Measurements from ENCODE around the gene MROH9.

The MROH9 gene

DNA sequence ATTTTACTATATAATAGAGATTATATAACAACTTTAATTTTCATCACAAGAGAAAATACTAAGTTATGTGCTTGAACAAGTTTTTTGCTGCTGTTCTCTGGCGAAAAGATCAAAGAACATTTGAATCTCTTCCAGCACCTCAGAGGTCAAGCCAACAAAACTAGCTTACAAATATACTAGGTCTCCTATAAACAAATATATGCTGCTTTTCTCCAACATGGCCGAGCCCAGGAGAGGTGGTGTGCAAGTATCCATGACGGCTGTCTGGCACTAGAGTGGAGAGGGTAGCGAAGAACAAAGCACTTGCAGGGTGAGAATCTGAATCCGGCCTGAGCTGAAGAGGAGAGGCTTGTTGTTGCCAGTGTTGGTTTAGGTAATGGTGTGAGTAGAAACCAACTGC is 147.9 kb downstream of the MROH9 start:
- DNase-seq (ENCODE audit: low read depth) = no peak

DNA sequence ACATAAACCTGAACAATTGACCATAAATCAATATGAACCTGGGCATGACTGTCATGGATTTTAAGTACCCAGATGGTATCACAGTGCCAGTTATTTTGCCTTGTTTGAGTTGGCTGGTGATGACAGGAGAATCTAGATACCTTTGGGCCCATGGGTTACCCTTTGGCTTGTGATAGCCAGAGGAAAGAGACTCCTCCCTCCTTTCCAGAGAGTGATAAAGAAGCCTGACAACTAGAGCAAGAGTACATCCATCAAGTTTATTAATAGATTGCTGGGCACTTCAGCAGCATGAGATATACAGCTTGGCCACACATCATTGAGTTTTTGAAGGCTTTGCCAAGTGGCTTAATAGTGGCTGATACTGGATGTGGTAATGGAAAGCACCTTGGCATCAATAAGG is 148.8 kb downstream of the MROH9 start:
- no peak for DNase-seq (ENCODE audit: low read depth)

DNA sequence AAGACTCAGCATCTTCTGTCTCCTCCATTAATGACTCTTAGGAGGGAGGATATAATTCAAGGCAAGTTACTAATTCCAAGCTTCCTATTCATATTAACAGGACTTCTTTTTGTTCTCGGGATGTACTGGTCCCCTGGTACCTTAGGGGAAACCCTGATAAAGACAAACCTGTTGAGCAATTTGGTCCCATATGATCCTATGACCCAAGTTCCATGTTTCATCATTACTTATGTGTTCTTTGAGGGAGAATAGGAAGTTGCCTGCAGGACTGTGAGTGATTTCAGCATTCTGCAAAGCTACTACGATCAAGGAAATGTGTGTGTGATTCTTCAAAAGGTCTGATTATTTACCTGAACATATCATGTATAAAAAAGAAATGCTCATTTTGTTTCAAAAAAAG is 149.5 kb downstream of the MROH9 start:
- DNase-seq (ENCODE audit: low read depth) = no peak

DNA sequence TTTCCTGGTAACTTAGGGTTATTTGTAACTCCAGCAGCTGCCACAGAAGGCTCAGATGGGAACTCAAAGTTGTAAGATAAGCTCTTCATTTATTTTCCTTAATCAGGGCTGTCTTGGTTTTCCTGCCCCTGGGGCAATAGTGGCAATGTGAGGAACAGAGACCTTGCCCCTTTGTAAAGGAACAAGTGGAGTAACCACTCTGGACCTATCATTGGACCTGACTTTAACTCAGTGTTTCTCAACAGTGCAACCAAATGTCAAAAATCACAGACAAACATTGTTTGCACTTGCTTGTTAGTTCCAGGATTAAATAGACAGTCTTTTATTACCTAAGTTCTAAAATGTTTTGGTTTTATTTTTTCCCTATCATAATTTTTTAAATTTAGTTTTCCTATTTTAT is 152.6 kb downstream of the MROH9 start:
- DNase-seq (ENCODE audit: low read depth) = no peak

DNA sequence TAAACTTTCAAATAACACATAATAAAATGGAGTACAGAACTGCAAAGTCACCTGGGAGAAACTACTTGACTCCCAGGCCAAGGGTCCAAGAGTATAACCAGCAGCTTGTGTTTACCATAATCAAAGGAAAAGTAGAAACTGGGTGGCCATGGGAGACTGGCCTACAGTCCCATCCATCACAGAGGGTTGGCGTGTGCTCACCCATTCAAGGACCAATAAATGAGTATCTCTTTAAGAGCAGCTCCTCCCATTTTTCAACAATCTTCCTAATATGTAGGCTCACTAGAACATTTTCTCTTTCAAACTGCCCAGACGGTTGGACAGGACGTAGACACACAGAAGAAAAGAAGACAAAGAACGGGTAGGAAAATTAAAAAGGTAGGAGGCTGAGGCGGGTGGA is 155.3 kb downstream of the MROH9 start, which contains the start of gene FMO3:
TSS of gene FMO3 (plus strand) at position 302 of the 400 bp plus-strand sequence. CDS start 1,754 bp downstream, outside the sequence.
- DNase-seq (ENCODE audit: low read depth) = no peak

DNA sequence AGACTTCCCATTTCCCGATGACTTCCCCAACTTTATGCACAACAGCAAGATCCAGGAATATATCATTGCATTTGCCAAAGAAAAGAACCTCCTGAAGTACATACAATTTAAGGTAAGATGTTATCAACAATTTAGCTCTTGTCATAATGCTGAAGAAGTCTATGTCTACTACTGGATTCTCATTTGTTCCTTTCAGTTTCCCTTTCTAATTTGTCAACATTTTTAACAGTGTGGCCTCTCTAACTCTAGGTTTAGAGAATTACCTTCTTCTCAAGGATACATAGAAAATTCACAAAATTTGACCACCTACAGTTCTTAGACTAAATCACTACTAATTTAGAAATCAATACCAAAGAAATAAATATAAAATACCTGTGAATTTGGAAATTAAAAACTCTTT is 168.5 kb downstream of the MROH9 start:
- no peak for DNase-seq (ENCODE audit: low read depth)

DNA sequence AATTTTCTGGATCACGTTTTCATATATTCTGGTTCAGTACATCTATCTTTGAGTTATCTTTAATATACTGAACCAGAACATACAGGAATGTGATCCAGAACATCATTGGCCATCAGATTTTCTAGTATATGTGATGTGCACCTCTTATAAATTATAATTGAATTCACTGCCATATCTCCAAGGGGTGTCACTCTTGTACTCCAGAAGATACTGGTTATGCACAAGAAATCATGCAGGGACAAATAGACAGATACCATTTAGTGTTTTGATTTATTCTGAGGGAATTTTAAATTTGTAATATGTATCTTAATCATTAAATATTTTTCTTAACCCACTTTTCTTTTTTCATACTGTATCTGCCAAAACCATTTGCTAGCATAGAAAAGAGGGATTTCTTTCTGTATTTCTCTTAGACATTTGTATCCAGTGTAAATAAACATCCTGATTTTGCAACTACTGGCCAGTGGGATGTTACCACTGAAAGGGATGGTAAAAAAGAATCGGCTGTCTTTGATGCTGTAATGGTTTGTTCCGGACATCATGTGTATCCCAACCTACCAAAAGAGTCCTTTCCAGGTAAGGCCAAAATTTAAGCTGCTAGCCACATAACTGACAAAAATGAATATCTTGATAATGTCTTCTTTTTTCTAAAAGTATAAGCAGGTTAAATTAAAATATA is 172.1 kb downstream of the MROH9 start:
- DNase-seq (ENCODE audit: low read depth) = no peak

DNA sequence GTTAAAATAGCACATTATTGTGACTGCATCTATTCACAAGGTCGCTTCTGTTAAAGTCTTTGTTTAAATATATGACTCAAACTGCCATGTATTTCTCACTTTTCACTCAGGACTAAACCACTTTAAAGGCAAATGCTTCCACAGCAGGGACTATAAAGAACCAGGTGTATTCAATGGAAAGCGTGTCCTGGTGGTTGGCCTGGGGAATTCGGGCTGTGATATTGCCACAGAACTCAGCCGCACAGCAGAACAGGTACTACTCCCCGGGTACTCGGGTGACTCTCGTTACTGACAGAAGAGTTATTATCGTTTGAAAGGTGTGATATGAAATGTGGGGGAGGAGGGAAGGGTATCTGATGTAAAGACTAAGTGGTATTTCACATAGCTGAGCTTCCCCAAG is 172.6 kb downstream of the MROH9 start:
- DNase-seq (ENCODE audit: low read depth) = no peak

DNA sequence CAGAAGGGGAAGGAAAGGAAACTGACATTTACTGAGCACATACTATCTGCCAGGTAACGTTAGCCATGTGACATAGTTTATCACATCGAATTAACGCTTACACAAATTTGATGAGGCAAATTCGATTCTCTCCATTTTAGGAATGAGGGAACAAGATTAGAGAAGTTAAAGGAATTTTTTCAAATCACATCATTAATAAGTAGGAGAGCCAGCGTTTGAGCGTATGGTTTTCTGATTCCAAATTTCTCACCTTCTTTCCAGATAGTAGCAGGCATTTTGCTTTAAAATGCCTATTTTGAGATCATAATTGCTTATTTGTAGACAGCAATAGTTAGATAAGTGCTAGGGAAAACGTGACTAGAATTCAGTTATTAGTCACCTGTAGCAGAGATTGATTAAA is 174.6 kb downstream of the MROH9 start:
- DNase-seq (ENCODE audit: low read depth) = no peak

DNA sequence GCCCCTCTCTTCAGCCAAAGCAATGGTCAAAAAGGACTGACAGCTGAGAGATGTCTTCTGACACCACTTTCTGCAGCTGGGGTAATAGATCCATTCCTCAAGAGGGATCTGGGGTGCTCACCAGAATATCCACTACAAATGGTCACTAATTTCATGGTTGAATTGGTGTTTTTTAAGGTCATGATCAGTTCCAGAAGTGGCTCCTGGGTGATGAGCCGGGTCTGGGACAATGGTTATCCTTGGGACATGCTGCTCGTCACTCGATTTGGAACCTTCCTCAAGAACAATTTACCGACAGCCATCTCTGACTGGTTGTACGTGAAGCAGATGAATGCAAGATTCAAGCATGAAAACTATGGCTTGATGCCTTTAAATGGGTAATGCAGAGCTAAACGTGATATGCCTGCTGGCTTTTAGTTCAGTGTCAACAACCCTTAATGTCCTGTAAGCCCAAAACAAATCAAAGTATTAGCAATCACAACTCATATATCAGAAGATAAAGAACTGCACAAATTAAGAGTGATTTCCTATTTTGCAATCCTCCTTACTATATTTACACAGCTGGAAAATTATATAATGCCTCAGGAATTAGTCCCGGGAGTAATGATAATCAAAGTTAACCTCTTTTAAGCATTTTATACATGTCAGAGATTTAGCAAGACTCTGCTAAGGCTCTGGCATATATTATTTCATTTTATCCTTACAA is 175.4 kb downstream of the MROH9 start:
- no peak for DNase-seq (ENCODE audit: low read depth)

DNA sequence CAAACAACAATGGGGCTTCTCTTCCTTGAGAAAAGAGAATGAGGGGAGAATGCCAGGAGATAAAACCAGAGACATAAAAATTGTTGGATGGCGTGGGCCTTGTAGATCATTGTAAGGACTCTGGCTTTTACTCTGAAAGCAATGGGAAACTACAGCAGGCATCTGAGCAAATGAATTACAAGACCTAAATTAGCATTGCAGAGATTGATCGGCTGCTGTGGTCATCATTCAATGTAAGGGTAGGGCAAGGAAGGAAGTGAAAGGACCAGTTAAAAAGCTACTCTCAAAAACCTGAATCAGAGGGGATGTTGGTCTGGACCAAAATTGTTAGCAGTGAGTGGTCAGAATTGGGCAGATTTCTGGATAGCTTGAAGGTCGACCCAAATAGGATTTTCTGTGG is 176.8 kb downstream of the MROH9 start:
- no peak for DNase-seq (ENCODE audit: low read depth)

DNA sequence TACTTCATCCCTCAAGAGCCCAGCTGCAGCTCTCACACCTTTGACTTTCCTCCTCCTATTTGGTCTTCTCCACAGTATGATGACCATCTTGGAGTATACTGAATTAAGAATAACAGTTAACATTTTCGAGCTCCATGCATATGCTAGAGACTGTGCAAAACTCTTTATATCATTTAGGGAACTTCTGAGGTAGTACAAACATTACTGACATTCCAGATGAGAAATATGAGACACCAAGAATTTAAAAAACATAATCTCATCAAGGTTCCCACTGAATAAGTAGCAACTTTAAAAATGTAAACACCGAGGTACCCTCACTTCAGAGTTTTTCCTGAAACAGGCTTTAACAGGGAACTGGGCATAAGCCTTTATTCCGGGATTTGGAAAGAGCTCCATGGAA is 178.0 kb downstream of the MROH9 start:
- DNase-seq (ENCODE audit: low read depth) = no peak
